HEK293T (cell line): ENCODE data around the gene VPREB3.

Source experiments
- CTCF ChIA-PET: fragments of 350-600 bp; formaldehyde crosslinking; extraction: SDS; loops from one replicate; lab custom pipeline; 2021; ENCODE audit warnings: antibody characterized with exemption, inconsistent platforms; lab: Yijun Ruan, JAX
- POLR2A ChIA-PET: fragments of 350-600 bp; formaldehyde crosslinking; extraction: SDS; loops from one replicate; lab custom pipeline; 2020; ENCODE audit warnings: antibody characterized with exemption, inconsistent platforms; lab: Yijun Ruan, JAX
- DNase-seq: peaks from one replicate; pipeline ENCODE4 v3.0.0; 2012; ENCODE audit warnings: mixed read lengths; ENCODE audit errors: extremely low spot score
- ARNT ChIP-seq: fragments of 450-650 bp; IDR thresholded peaks from 2 replicates; pipeline ENCODE4 v1.6.1; 2017; ENCODE audit warnings: mild to moderate bottlenecking
- BHLHE40 ChIP-seq: fragments of 450-650 bp; IDR thresholded peaks from 2 replicates; pipeline ENCODE4 v1.6.1; 2016; ENCODE audit warnings: mild to moderate bottlenecking, moderate library complexity, borderline replicate concordance
- CTBP1 ChIP-seq: fragments of 450-650 bp; IDR thresholded peaks from 2 replicates; pipeline ENCODE4 v1.6.1; 2016; ENCODE audit warnings: borderline replicate concordance
- ELF4 ChIP-seq: fragments of 450-650 bp; IDR thresholded peaks from 2 replicates; pipeline ENCODE4 v1.6.1; 2017; ENCODE audit warnings: antibody characterized with exemption
- FOXA1 ChIP-seq: fragments of 450-650 bp; IDR thresholded peaks from 2 replicates; pipeline ENCODE4 v1.6.1; 2016; ENCODE audit warnings: mild to moderate bottlenecking
- FOXK2 ChIP-seq: fragments of 450-650 bp; IDR thresholded peaks from 2 replicates; pipeline ENCODE4 v1.6.1; 2016; ENCODE audit warnings: mild to moderate bottlenecking
- FOXM1 ChIP-seq: fragments of 450-650 bp; IDR thresholded peaks from 2 replicates; pipeline ENCODE4 v1.6.1; 2017; ENCODE audit warnings: mild to moderate bottlenecking, borderline replicate concordance
- HDGF ChIP-seq: fragments of 450-650 bp; IDR thresholded peaks from 2 replicates; pipeline ENCODE4 v1.6.1; 2017; ENCODE audit warnings: antibody characterized with exemption, borderline replicate concordance
- L3MBTL2 ChIP-seq: fragments of 450-650 bp; conservative IDR thresholded peaks from 2 replicates; pipeline ENCODE4 v1.6.1; 2016; ENCODE audit warnings: mild to moderate bottlenecking
- LEF1 ChIP-seq: fragments of 450-650 bp; IDR thresholded peaks from 2 replicates; pipeline ENCODE4 v1.6.1; 2017; ENCODE audit warnings: mild to moderate bottlenecking, borderline replicate concordance
- NFRKB ChIP-seq: fragments of 450-650 bp; IDR thresholded peaks from 2 replicates; pipeline ENCODE4 v1.6.1; 2016; ENCODE audit warnings: mild to moderate bottlenecking, moderate library complexity
- PKNOX1 ChIP-seq: fragments of 450-650 bp; IDR thresholded peaks from 2 replicates; pipeline ENCODE4 v1.6.1; 2016
- SP1 ChIP-seq: fragments of 450-650 bp; IDR thresholded peaks from 2 replicates; pipeline ENCODE4 v1.6.1; 2017
- SUZ12 ChIP-seq: fragments of 450-650 bp; IDR thresholded peaks from 2 replicates; pipeline ENCODE4 v1.6.1; 2016; ENCODE audit warnings: mild to moderate bottlenecking
- TARDBP ChIP-seq: fragments of 450-650 bp; IDR thresholded peaks from 2 replicates; pipeline ENCODE4 v1.6.1; 2016
- ZNF384 ChIP-seq: fragments of 450-650 bp; IDR thresholded peaks from 2 replicates; pipeline ENCODE4 v1.6.1; 2016

VPREB3 gene

GRCh38 chr22:23782703-23783102 is 28.5 kb upstream of the VPREB3 start:
- POLR2A ChIA-PET = no interaction called here
- DNase-seq = no peak
- TF ChIP-seq SP1 = no peak
- TF ChIP-seq BHLHE40 = no peak
- TF ChIP-seq FOXM1 = no peak
- TF ChIP-seq ELF4 = no peak
- TF ChIP-seq SUZ12 = no peak
- no peak for TF ChIP-seq FOXK2
- no peak for TF ChIP-seq ARNT
- no peak for TF ChIP-seq PKNOX1
- TF ChIP-seq L3MBTL2 = no peak
- TF ChIP-seq ZNF384 = no peak
- TF ChIP-seq HDGF = no peak
- TF ChIP-seq TARDBP = no peak
- no peak for TF ChIP-seq NFRKB
- TF ChIP-seq LEF1 = no peak
- TF ChIP-seq FOXA1 = no peak
- TF ChIP-seq CTBP1 = no peak
- CTCF ChIA-PET = no interaction called here

- CTCF ChIA-PET = no interaction called here
- TF ChIP-seq HDGF (no peak), ARNT (no peak), LEF1 (no peak)
- POLR2A ChIA-PET = interaction anchor here (0.9 kb wide), 1 partner anchor 76 kb away, joined by 3 read pairs; the partner anchor contains the start of gene SLC2A11
- no peak for DNase-seq
Observed at GRCh38 chr22:23782252-23782651, 28.0 kb upstream of the VPREB3 start.

GRCh38 chr22:23781511-23782183 is 27.4 kb upstream of the VPREB3 start:
- ChIA-PET CTCF (interaction anchor here (1.1 kb wide), 1 partner anchor 68 kb away, joined by 3 read pairs; no protein-coding TSS in a partner anchor), POLR2A (interaction anchor here (0.9 kb wide), 1 partner anchor 76 kb away, joined by 3 read pairs; the partner anchor contains the start of gene SLC2A11)
- no peak for DNase-seq
- no peak for TF ChIP-seq PKNOX1

- ChIA-PET POLR2A (interaction anchor here (1.0 kb wide), 1 partner anchor 64 kb away, joined by 3 read pairs; no protein-coding TSS in a partner anchor), CTCF (interaction anchor here (1.1 kb wide), 1 partner anchor 69 kb away, joined by 3 read pairs; no protein-coding TSS in a partner anchor)
- no peak for DNase-seq
- TF ChIP-seq HDGF (no peak), ARNT (no peak), SP1 (no peak), NFRKB (no peak), FOXM1 (no peak), FOXK2 (no peak), BHLHE40 (no peak), ZNF384 (no peak), PKNOX1 (no peak), TARDBP (no peak), CTBP1 (no peak), FOXA1 (no peak), SUZ12 (no peak), ELF4 (no peak), L3MBTL2 (no peak), LEF1 (no peak)
Observed at GRCh38 chr22:23781065-23781464, 26.8 kb upstream of the VPREB3 start.

- CTCF ChIA-PET = no interaction called here
- POLR2A ChIA-PET = interaction anchor here (1.0 kb wide), 1 partner anchor 63 kb away, joined by 3 read pairs; no protein-coding TSS in a partner anchor
- no peak for DNase-seq
- no peak for TF ChIP-seq ARNT
- no peak for TF ChIP-seq NFRKB
- no peak for TF ChIP-seq PKNOX1
- no peak for TF ChIP-seq CTBP1
- TF ChIP-seq HDGF = no peak
- no peak for TF ChIP-seq BHLHE40
- TF ChIP-seq L3MBTL2 = no peak
- TF ChIP-seq FOXA1 = no peak
Observed at GRCh38 chr22:23780146-23780748, 26.0 kb upstream of the VPREB3 start.

- no peak for TF ChIP-seq CTBP1
- no peak for TF ChIP-seq SP1
- TF ChIP-seq FOXA1 = no peak
- DNase-seq = no peak
- POLR2A ChIA-PET = no interaction called here
- CTCF ChIA-PET = no interaction called here
Observed at GRCh38 chr22:23779731-23780130, 25.5 kb upstream of the VPREB3 start.
